ENCODE data around the gene TRIM3. TPM values are rescaled to one million over a fixed set of nuclear protein-coding genes. Genes with fewer than 3 reads are reported as not detected.

The TRIM3 gene
- total RNA-seq, 1 experiment from 2014 or later = 14.4 TPM

- H2BK15ac ChIP-seq (ENCODE audit: low read depth, low read length) = no peak overlapping the region
- no peak overlapping the region for H2BK5ac ChIP-seq (ENCODE audit: insufficient read length, low read length)
- H3K27ac ChIP-seq (ENCODE audit: insufficient read length, low read depth, low read length) = no peak overlapping the region
- H3K79me1 ChIP-seq (ENCODE audit: insufficient read depth, low read depth, low read length, poor library complexity, severe bottlenecking) = no peaks in the 10 kb centered on the region
- no peak overlapping the region for H3K23ac ChIP-seq (ENCODE audit: insufficient read length, low read depth, low read length)
- H4K20me1 ChIP-seq (ENCODE audit: control insufficient read depth, insufficient read depth, insufficient read length) = no peaks in the 10 kb centered on the region
- H4K5ac ChIP-seq (ENCODE audit: insufficient read length, low read depth, low read length) = no peak overlapping the region
- H3K9me3 ChIP-seq (ENCODE audit: control insufficient read depth, low read depth, low read length) = no peaks in the 10 kb centered on the region
- Mint-ChIP-seq H3K9me3 (no peaks in the 10 kb centered on the region), H3K27ac (no peak overlapping the region), H3K27me3 (ENCODE audit: low read depth) (no peaks in the 10 kb centered on the region), H3K4me1 (peaks cover 9 to 13% of the 10 kb centered on the region in 2 experiments), H3K36me3 (ENCODE audit: insufficient read depth in 1 of 3, low read depth in 3 of 3) (peaks cover 4 to 9% (median 8%) of the 10 kb centered on the region in 3 experiments; a peak in 4 of 7 replicates), H3K4me3 (no peak overlapping the region)
- H3K9ac ChIP-seq (ENCODE audit: extremely low read depth, insufficient read length, low read length) = no peak overlapping the region
- H3K14ac ChIP-seq (ENCODE audit: insufficient read depth, low read length) = no peak overlapping the region
- no CpG with 5 or more reads among the region's 7 CpGs for WGBS (ENCODE audit: extremely low coverage, insufficient read length, low lambda C conversion rate)
- no peak overlapping the region for H2AK5ac ChIP-seq (ENCODE audit: insufficient read length, low read length)
- no peak overlapping the region for H3K4ac ChIP-seq (ENCODE audit: low read depth, low read length)
- H2AFZ ChIP-seq (ENCODE audit: low read length) = no peak overlapping the region
- H3K4me1 ChIP-seq (ENCODE audit: insufficient read depth, low read length) = no peaks in the 10 kb centered on the region
- no peak overlapping the region for H3K56ac ChIP-seq (ENCODE audit: insufficient read length, low read depth, low read length)
- TF ChIP-seq, protein P1, sequence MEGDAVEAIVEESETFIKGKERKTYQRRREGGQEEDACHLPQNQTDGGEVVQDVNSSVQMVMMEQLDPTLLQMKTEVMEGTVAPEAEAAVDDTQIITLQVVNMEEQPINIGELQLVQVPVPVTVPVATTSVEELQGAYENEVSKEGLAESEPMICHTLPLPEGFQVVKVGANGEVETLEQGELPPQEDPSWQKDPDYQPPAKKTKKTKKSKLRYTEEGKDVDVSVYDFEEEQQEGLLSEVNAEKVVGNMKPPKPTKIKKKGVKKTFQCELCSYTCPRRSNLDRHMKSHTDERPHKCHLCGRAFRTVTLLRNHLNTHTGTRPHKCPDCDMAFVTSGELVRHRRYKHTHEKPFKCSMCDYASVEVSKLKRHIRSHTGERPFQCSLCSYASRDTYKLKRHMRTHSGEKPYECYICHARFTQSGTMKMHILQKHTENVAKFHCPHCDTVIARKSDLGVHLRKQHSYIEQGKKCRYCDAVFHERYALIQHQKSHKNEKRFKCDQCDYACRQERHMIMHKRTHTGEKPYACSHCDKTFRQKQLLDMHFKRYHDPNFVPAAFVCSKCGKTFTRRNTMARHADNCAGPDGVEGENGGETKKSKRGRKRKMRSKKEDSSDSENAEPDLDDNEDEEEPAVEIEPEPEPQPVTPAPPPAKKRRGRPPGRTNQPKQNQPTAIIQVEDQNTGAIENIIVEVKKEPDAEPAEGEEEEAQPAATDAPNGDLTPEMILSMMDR (conservative IDR thresholded peaks at IDR 0.05) = no peak
- H2BK20ac ChIP-seq (ENCODE audit: low read depth, low read length, poor library complexity, severe bottlenecking) = no peak overlapping the region
- no peaks in the 10 kb centered on the region for H3K23me2 ChIP-seq (ENCODE audit: insufficient read length, low read depth, low read length, poor library complexity, severe bottlenecking)
- H2BK120ac ChIP-seq (ENCODE audit: low read depth, low read length, poor library complexity, severe bottlenecking) = no peak overlapping the region
- H3K79me2 ChIP-seq (ENCODE audit: insufficient read depth, low read length) = no peaks in the 10 kb centered on the region
- no peaks in the 10 kb centered on the region for H3K27me3 ChIP-seq (ENCODE audit: insufficient read depth, low read length)
- no peak overlapping the region for H4K91ac ChIP-seq (ENCODE audit: insufficient read length, low read depth, low read length)
- H3K18ac ChIP-seq (ENCODE audit: insufficient read length, low read depth, low read length) = no peak overlapping the region
- DNase-seq = no peak
- no peak overlapping the region for H4K8ac ChIP-seq (replicated peaks; ENCODE audit: insufficient read length, low read depth, low read length)
- H3K4me2 ChIP-seq (ENCODE audit: insufficient read depth, insufficient read length, low read length) = no peak overlapping the region
- H3T11ph ChIP-seq (ENCODE audit: low read length) = no peak overlapping the region
- H2BK12ac ChIP-seq (ENCODE audit: insufficient read length, low read depth, low read length) = no peak overlapping the region
These were observed 24.4 kb upstream of the TRIM3 start for GRCh38 chr11:6498121-6498520.

Data from H9 (cell line).